ENCODE measurements around the gene LRRC49.

Gene LRRC49

GRCh38 chr15:71096676-71097075 is 204.1 kb downstream of the LRRC49 start:
- DNase-seq: no peak

GRCh38 chr15:71097890-71098289 is 205.3 kb downstream of the LRRC49 start:
- DNase-seq: no peak

- DNase-seq: no peak
These were observed 206.3 kb downstream of the LRRC49 start for GRCh38 chr15:71098920-71099319.
